Measurements from ENCODE around the gene MID1. TPM values are rescaled to one million over a fixed set of nuclear protein-coding genes. Genes with fewer than 3 reads are reported as not detected.

MID1 gene
- polyA plus RNA-seq, 3 donors, result 0.05 to 0.10 TPM; not detected in 1

GRCh38 chrX:10513974-10514373 is 106.4 kb downstream of the MID1 start:
- Mint-ChIP-seq H3K4me3 (no peak overlapping the region), H3K4me1 (no peaks in the 10 kb centered on the region), H3K36me3 (no peaks in the 10 kb centered on the region), H3K27ac (no peak overlapping the region), H3K9me3 (peaks cover 0 to 5% (median 0%) of the 10 kb centered on the region in 7 donors), H3K27me3 (ENCODE audit: low read depth in 3 of 3) (peaks cover 0 to 2% (median 0%) of the 10 kb centered on the region in 3 donors)
- Histone ChIP-seq H3K9ac (ENCODE audit: insufficient read depth, low read length, poor library complexity, severe bottlenecking) (no peak overlapping the region), H3K4me3 (replicated peaks in 1 of 3; ENCODE audit: low read depth in 2 of 3, low read length in 3 of 3) (no peak overlapping the region), H3K27me3 (ENCODE audit: control insufficient read depth in 2 of 2, insufficient read depth in 2 of 2, low read length in 2 of 2) (no peaks in the 10 kb centered on the region), H3K36me3 (replicated peaks in 1 of 2; ENCODE audit: control insufficient read depth in 1 of 2, insufficient read depth in 2 of 2, low read length in 2 of 2) (no peaks in the 10 kb centered on the region), H3K9me3 (replicated peaks in 1 of 2; ENCODE audit: control insufficient read depth in 1 of 2, insufficient read depth in 1 of 2, low read length in 2 of 2) (no peaks in the 10 kb centered on the region), H3K27ac (ENCODE audit: low read depth in 1 of 2, low read length in 2 of 2) (no peak overlapping the region), H3K4me2 (replicated peaks; ENCODE audit: extremely low read depth, low read length, poor library complexity, severe bottlenecking) (no peak overlapping the region), H4K20me1 (ENCODE audit: insufficient read depth, low read length) (no peaks in the 10 kb centered on the region), H3K79me2 (ENCODE audit: insufficient read depth, low read length) (no peaks in the 10 kb centered on the region), H3K4me1 (ENCODE audit: control insufficient read depth in 1 of 2, insufficient read depth in 2 of 2, low read length in 2 of 2) (no peaks in the 10 kb centered on the region), H2AFZ (ENCODE audit: insufficient read depth, low read depth, low read length, poor library complexity, severe bottlenecking) (no peak overlapping the region)
- no peak for TF ChIP-seq CTCF (IDR thresholded peaks at IDR 0.05)
- DNase-seq, result no peak
- intact Hi-C loops (cut with micrococcal nuclease), result no loop called here
- WGBS (ENCODE audit: insufficient coverage), result no CpG with 5 or more reads among the region's 2 CpGs

DNA sequence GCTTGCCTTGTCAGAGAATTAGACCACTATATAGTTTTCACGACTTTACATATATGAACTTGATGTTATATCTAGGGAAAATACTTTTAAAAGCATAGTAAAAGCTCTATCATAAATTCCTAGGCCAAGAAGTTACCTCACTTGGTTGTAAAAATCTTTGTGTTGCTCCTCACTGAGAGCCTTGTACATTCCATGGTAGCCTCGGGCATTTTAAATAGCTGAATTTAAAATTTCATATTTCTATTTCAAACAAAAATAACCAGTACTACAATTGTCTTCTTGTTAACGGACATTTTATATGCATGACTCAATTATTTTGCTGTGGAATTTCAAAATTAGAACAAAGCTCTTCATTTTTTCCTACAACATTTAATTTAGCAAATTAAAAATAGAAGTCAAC is 107.6 kb downstream of the MID1 start:
- H3K9ac ChIP-seq (ENCODE audit: insufficient read depth, low read length, poor library complexity, severe bottlenecking), result no peak overlapping the region
- no peaks in the 10 kb centered on the region for H3K36me3 ChIP-seq (replicated peaks in 1 of 2; ENCODE audit: control insufficient read depth in 1 of 2, insufficient read depth in 2 of 2, low read length in 2 of 2)
- H3K9me3 ChIP-seq (replicated peaks in 1 of 2; ENCODE audit: control insufficient read depth in 1 of 2, insufficient read depth in 1 of 2, low read length in 2 of 2), result no peaks in the 10 kb centered on the region
- no peaks in the 10 kb centered on the region for H3K27me3 ChIP-seq (ENCODE audit: control insufficient read depth in 2 of 2, insufficient read depth in 2 of 2, low read length in 2 of 2)
- H3K4me1 Mint-ChIP-seq, result no peaks in the 10 kb centered on the region
- no peak overlapping the region for H2AFZ ChIP-seq (ENCODE audit: insufficient read depth, low read depth, low read length, poor library complexity, severe bottlenecking)
- WGBS (ENCODE audit: insufficient coverage), result no CpG with 5 or more reads among the region's 3 CpGs
- no peaks in the 10 kb centered on the region for H3K4me1 ChIP-seq (ENCODE audit: control insufficient read depth in 1 of 2, insufficient read depth in 2 of 2, low read length in 2 of 2)
- H3K27me3 Mint-ChIP-seq (ENCODE audit: low read depth in 3 of 3), result peaks cover 0 to 2% (median 0%) of the 10 kb centered on the region in 3 donors
- H3K79me2 ChIP-seq (ENCODE audit: insufficient read depth, low read length), result no peaks in the 10 kb centered on the region
- H3K4me2 ChIP-seq (replicated peaks; ENCODE audit: extremely low read depth, low read length, poor library complexity, severe bottlenecking), result no peak overlapping the region
- no peaks in the 10 kb centered on the region for H4K20me1 ChIP-seq (ENCODE audit: insufficient read depth, low read length)
- DNase-seq, result no peak
- H3K27ac ChIP-seq (ENCODE audit: low read depth in 1 of 2, low read length in 2 of 2), result no peak overlapping the region
- TF ChIP-seq CTCF (IDR thresholded peaks at IDR 0.05), result no peak
- intact Hi-C loops (cut with micrococcal nuclease), result no loop called here
- H3K4me3 ChIP-seq (replicated peaks in 1 of 3; ENCODE audit: low read depth in 2 of 3, low read length in 3 of 3), result no peak overlapping the region
- H3K9me3 Mint-ChIP-seq, result peaks cover 0 to 5% (median 0%) of the 10 kb centered on the region in 7 donors
- H3K27ac Mint-ChIP-seq, result no peak overlapping the region
- no peaks in the 10 kb centered on the region for H3K36me3 Mint-ChIP-seq
- H3K4me3 Mint-ChIP-seq, result no peak overlapping the region
